Panc1 (cell line): ENCODE results near the gene RNF175. TPM values are rescaled to one million over a fixed set of nuclear protein-coding genes. Genes with fewer than 3 reads are reported as not detected.

Experiments used
- ATAC-seq: fragments of 200-7000 bp; cut with Tn5 transposase; 2 replicates; pipeline ENCODE4 v1.9.1; 2020; ENCODE audit warnings: mild to moderate bottlenecking, moderate library complexity
- BruUV-seq: library from RNA; stranded (reverse); fragments of 400-500 nt; replicated peaks from 2 replicates; lab custom pipeline; 2021; lab: Mats Ljungman, UMichigan
- CTCF ChIA-PET: fragments of 300-600 bp; sonication (Branson Sonifier 250); formaldehyde crosslinking; loops from one replicate; lab custom pipeline; 2022; ENCODE audit warnings: antibody characterized with exemption; lab: Charles Lee
- POLR2A ChIA-PET: fragments of 300-600 bp; sonication (Branson Sonifier 250); formaldehyde crosslinking; loops from one replicate; lab custom pipeline; 2022; ENCODE audit warnings: antibody characterized with exemption; lab: Charles Lee
- DNase-seq: peaks from one replicate; pipeline ENCODE4 v3.0.0-alpha.2; 2010; ENCODE audit warnings: low read depth, low spot score
- H3K27ac ChIP-seq: 2 replicates; pipeline ENCODE4 v1.5.1; 2011; ENCODE audit warnings: mild to moderate bottlenecking, low read length, inconsistent platforms
- H3K27me3 ChIP-seq: fragments of 200-500 bp; sonication (Bioruptor generic); 2 replicates; pipeline ENCODE4 v1.6.0; 2014; ENCODE audit warnings: low read length, inconsistent platforms; ENCODE audit not compliant: control insufficient read depth, insufficient read depth
- H3K36me3 ChIP-seq: fragments of 200-500 bp; sonication (Bioruptor generic); 2 replicates; pipeline ENCODE4 v1.5.1; 2014; ENCODE audit warnings: inconsistent platforms, mild to moderate bottlenecking, low read length, moderate library complexity; ENCODE audit not compliant: control insufficient read depth, insufficient read depth
- H3K4me1 ChIP-seq: 2 replicates; pipeline ENCODE4 v1.5.1; 2011; ENCODE audit warnings: inconsistent platforms, mild to moderate bottlenecking, low read length, moderate library complexity; ENCODE audit not compliant: control insufficient read depth, insufficient read depth
- H3K4me3 ChIP-seq, 2 experiments: 2 replicates each; pipeline ENCODE4 v1.5.1; 2011 to 2012; ENCODE audit warnings: low read depth in 2 of 2, low read length in 2 of 2, mild to moderate bottlenecking in 2 of 2, inconsistent platforms in 1 of 2, moderate library complexity in 1 of 2
- H3K9me3 ChIP-seq: fragments of 200-500 bp; sonication (Bioruptor generic); 2 replicates; pipeline ENCODE4 v1.5.1; 2014; ENCODE audit warnings: low read depth, mild to moderate bottlenecking, inconsistent platforms, low read length, moderate library complexity; ENCODE audit not compliant: control insufficient read depth, insufficient read depth
- CTCF ChIP-seq: fragments of 450-650 bp; IDR thresholded peaks from 2 replicates; pipeline ENCODE4 v1.5.1; 2017; ENCODE audit warnings: mild to moderate bottlenecking
- POLR2AphosphoS5 ChIP-seq: IDR thresholded peaks from 2 replicates; pipeline ENCODE4 v1.6.1; 2012; ENCODE audit warnings: mild to moderate bottlenecking, low read depth, low read length, moderate library complexity
- SIN3A ChIP-seq: IDR thresholded peaks from 2 replicates; pipeline ENCODE4 v1.6.1; 2012; ENCODE audit warnings: low read depth, mild to moderate bottlenecking, low read length, moderate library complexity, borderline replicate concordance; ENCODE audit not compliant: insufficient read depth
- TCF7L2 ChIP-seq: IDR thresholded peaks from 2 replicates; pipeline ENCODE4 v1.6.1; 2011; ENCODE audit warnings: mild to moderate bottlenecking, low read depth, low read length, inconsistent platforms
- in situ Hi-C: cut with HindIII; loops from 2 replicates; pipeline ENCODE4 v1.10.0; 2016; ENCODE audit warnings: low sequenced_read_pairs, low pct_unique_long_range_greater_than_20kb
- intact Hi-C: fragments of 100-400 bp; cut with micrococcal nuclease; formaldehyde crosslinking; loops from one replicate; pipeline ENCODE4 v1.10.0; 2022; ENCODE audit not compliant: unreplicated experiment
- total RNA-seq: library from RNA; stranded (reverse); gene quantifications from one replicate; pipeline ENCODE4 v1.2.1, GENCODE V29; 2021; ENCODE audit not compliant: unreplicated experiment
- TF ChIP-seq, protein P1 (sequence below), 2 experiments: IDR thresholded peaks; 2 replicates each; pipeline ENCODE4 v1.6.1; 2011 to 2012; ENCODE audit warnings: low read depth in 2 of 2, control low read depth in 1 of 2, low read length in 1 of 2, mild to moderate bottlenecking in 1 of 2, moderate library complexity in 1 of 2; ENCODE audit not compliant: insufficient read depth in 1 of 2

RNF175 gene
- total RNA-seq, 1 experiment from 2014 or later, result not detected

- CTCF ChIA-PET, result no interaction called here
- TF ChIP-seq SIN3A (no peak), POLR2AphosphoS5 (no peak)
- TF ChIP-seq, protein P1, sequence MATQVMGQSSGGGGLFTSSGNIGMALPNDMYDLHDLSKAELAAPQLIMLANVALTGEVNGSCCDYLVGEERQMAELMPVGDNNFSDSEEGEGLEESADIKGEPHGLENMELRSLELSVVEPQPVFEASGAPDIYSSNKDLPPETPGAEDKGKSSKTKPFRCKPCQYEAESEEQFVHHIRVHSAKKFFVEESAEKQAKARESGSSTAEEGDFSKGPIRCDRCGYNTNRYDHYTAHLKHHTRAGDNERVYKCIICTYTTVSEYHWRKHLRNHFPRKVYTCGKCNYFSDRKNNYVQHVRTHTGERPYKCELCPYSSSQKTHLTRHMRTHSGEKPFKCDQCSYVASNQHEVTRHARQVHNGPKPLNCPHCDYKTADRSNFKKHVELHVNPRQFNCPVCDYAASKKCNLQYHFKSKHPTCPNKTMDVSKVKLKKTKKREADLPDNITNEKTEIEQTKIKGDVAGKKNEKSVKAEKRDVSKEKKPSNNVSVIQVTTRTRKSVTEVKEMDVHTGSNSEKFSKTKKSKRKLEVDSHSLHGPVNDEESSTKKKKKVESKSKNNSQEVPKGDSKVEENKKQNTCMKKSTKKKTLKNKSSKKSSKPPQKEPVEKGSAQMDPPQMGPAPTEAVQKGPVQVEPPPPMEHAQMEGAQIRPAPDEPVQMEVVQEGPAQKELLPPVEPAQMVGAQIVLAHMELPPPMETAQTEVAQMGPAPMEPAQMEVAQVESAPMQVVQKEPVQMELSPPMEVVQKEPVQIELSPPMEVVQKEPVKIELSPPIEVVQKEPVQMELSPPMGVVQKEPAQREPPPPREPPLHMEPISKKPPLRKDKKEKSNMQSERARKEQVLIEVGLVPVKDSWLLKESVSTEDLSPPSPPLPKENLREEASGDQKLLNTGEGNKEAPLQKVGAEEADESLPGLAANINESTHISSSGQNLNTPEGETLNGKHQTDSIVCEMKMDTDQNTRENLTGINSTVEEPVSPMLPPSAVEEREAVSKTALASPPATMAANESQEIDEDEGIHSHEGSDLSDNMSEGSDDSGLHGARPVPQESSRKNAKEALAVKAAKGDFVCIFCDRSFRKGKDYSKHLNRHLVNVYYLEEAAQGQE (IDR thresholded peaks at IDR 0.05; ENCODE audit: insufficient read depth in 1 of 2, low read depth in 2 of 2, low read length in 1 of 2), result no peak
- intact Hi-C loops, result no loop called here
Measured at GRCh38 chr4:153661908-153662307, 97.9 kb downstream of the RNF175 start.

GRCh38 chr4:153661215-153661822 lies 98.5 kb downstream of the RNF175 start:
- in situ Hi-C loops (no loop called here), intact Hi-C loops (no loop called here)

More at GRCh38 chr4:153661908-153662307, 97.9 kb downstream of the RNF175 start:
- no peak for ATAC-seq
- Histone ChIP-seq H3K27ac (no peak overlapping the region), H3K4me1 (no peaks in the 10 kb centered on the region), H3K27me3 (no peaks in the 10 kb centered on the region), H3K4me3 (no peak overlapping the region), H3K36me3 (no peaks in the 10 kb centered on the region), H3K9me3 (no peaks in the 10 kb centered on the region)
- no peak for DNase-seq
- in situ Hi-C loops, result no loop called here
- POLR2A ChIA-PET, result no interaction called here
- no TSS peak for BruUV-seq

More at GRCh38 chr4:153661215-153661822, 98.5 kb downstream of the RNF175 start:
- DNase-seq (no peak), ATAC-seq (no peak)
- Histone ChIP-seq H3K4me3 (no peak overlapping the region), H3K27me3 (no peaks in the 10 kb centered on the region), H3K27ac (no peak overlapping the region), H3K36me3 (no peaks in the 10 kb centered on the region), H3K4me1 (no peaks in the 10 kb centered on the region), H3K9me3 (no peaks in the 10 kb centered on the region)
- no peak for TF ChIP-seq CTCF
- TF ChIP-seq, protein P1 (IDR thresholded peaks at IDR 0.05; ENCODE audit: insufficient read depth in 1 of 2, low read depth in 2 of 2, low read length in 1 of 2), result no peak
- TF ChIP-seq SIN3A, result no peak
- TF ChIP-seq TCF7L2, result no peak
- TF ChIP-seq POLR2AphosphoS5, result no peak
- BruUV-seq, result no TSS peak
- CTCF ChIA-PET, result no interaction called here
- POLR2A ChIA-PET, result no interaction called here

Other genes with a start within 250 kb of the RNF175 start
- 0.28 TPM for gene TLR2, start 75.7 kb downstream of the RNF175 start, total RNA-seq
- gene SFRP2, start 29.1 kb upstream of the RNF175 start, total RNA-seq, result 0.26 TPM